Measurements from ENCODE around the gene RAB12. TPM values are rescaled to one million over a fixed set of nuclear protein-coding genes. Genes with fewer than 3 reads are reported as not detected.
"Not testable (repeated sequence)": the region's sequence is repeated elsewhere in the genome, so short reads cannot be mapped to it uniquely, and the experiment has no call there.

RAB12 gene
- total RNA-seq, 1 donor from 2014 or later, result 61.0 TPM

DNA sequence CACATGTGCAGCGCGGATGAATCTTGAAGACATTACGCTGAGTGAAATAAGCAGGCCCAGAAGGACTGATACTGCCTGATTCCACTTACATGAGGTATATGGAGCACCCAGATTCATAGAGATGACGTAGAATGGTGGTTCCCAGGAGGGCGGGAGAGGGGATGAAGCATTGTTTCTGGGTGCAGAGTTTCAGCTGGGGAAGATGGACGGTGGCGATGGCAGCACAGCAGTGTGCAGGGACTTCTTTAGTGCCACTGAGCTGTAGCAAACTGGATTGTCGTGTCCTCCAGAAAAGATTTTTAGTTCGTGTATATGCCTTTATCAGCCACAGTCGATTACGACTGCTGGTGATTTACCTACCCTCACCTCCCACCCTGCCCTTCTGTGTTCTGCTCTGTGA, 30.5 kb downstream of the RAB12 start:
- no peak for TF ChIP-seq CTCF (IDR thresholded peaks at IDR 0.05; ENCODE audit: insufficient read depth, low read length, poor library complexity, severe bottlenecking)
- H3K36me3 ChIP-seq (ENCODE audit: control insufficient read depth, insufficient read depth, low read length), result no peaks in the 10 kb centered on the region
- no peak for DNase-seq (ENCODE audit: low read depth)
- no peaks in the 10 kb centered on the region for H3K27me3 ChIP-seq (ENCODE audit: control insufficient read depth, insufficient read depth, low read length)
- no peak overlapping the region for H3K4me3 ChIP-seq (ENCODE audit: low read depth, low read length)

DNA sequence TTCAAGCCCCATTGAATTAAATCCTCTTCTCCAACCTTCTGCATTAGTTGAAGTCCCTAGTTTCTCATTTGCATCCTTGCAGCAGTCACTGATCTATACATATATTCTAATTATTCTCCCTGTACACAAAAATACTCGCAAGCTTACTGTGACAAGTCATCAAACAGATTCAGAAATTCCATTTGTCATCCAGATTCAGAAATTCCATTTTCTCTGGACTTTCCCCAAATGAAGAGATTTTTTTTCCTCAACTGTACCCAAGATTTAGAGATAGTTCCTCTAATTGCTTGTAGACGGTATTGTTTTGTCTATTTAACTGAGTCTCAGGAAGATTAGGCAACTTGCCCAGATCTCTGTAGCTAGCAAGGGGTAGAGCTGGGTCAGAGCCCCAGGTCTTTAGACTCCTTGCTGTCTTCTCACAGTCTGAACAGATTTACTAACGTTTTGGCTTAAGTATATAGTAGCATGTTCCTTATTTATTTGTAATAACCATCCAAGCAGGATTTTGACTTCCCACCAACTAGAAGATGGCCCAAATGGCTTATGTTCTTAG, 34.2 kb downstream of the RAB12 start:
- Histone ChIP-seq H3K4me3 (ENCODE audit: low read depth, low read length) (no peak overlapping the region), H3K36me3 (ENCODE audit: control insufficient read depth, insufficient read depth, low read length) (no peaks in the 10 kb centered on the region), H3K27me3 (ENCODE audit: control insufficient read depth, insufficient read depth, low read length) (no peaks in the 10 kb centered on the region)
- TF ChIP-seq CTCF (IDR thresholded peaks at IDR 0.05; ENCODE audit: insufficient read depth, low read length, poor library complexity, severe bottlenecking), result no peak
- DNase-seq (ENCODE audit: low read depth), result no peak

- DNase-seq (ENCODE audit: low read depth); H3K36me3 ChIP-seq (ENCODE audit: control insufficient read depth, insufficient read depth, low read length); H3K4me3 ChIP-seq (ENCODE audit: low read depth, low read length); H3K27me3 ChIP-seq (ENCODE audit: control insufficient read depth, insufficient read depth, low read length): not testable (repeated sequence)
Measured at GRCh38 chr18:8647359-8647758, 38.1 kb downstream of the RAB12 start.

DNA sequence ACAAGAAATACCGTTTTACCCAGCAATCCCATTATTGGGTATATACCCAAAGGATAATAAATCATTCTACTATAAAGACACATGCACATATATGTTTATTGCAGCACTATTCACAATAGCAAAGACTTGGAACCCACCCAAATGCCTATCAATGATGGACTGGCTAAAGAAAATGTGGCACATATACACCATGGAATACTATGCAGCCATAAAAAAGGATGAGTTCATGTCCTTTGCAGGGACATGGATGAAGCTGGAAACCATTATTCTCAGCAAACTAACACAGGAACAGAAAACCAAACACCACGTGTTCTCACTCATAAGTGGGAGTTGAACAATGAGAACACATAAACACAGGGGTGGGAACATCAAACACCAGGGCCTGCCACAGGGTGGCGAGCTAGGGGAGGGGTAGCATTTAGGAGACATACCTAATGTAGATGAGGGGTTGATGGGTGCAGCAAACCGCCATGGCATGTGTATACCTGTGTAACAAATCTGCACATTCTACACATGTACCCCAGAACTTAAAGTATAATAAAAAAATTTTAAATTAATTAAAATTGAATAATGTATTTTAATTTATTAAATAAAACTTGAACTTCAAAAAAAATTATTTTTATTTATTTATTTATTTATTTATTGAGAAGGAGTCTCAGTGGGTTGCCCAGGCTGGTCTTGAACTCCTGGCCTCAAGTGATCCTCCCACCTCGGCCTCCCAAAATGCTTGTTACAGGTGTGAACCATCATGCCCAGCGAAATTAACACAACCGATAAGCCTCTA, 42.4 kb downstream of the RAB12 start:
- H3K4me3 ChIP-seq (ENCODE audit: low read depth, low read length); H3K36me3 ChIP-seq (ENCODE audit: control insufficient read depth, insufficient read depth, low read length); DNase-seq (ENCODE audit: low read depth); H3K27me3 ChIP-seq (ENCODE audit: control insufficient read depth, insufficient read depth, low read length): not testable (repeated sequence)

- no peaks in the 10 kb centered on the region for H3K27me3 ChIP-seq (ENCODE audit: control insufficient read depth, insufficient read depth, low read length)
- no peaks in the 10 kb centered on the region for H3K36me3 ChIP-seq (ENCODE audit: control insufficient read depth, insufficient read depth, low read length)
- no peak for DNase-seq (ENCODE audit: low read depth)
- TF ChIP-seq CTCF (IDR thresholded peaks at IDR 0.05; ENCODE audit: insufficient read depth, low read length, poor library complexity, severe bottlenecking), result peak; percentile 43
- H3K4me3 ChIP-seq (ENCODE audit: low read depth, low read length), result no peak overlapping the region
Measured at GRCh38 chr18:8654503-8655451, 45.5 kb downstream of the RAB12 start.

- no peaks in the 10 kb centered on the region for H3K36me3 ChIP-seq (ENCODE audit: control insufficient read depth, insufficient read depth, low read length)
- no peak for DNase-seq (ENCODE audit: low read depth)
- TF ChIP-seq CTCF (IDR thresholded peaks at IDR 0.05; ENCODE audit: insufficient read depth, low read length, poor library complexity, severe bottlenecking), result no peak
- no peak overlapping the region for H3K4me3 ChIP-seq (ENCODE audit: low read depth, low read length)
- H3K27me3 ChIP-seq (ENCODE audit: control insufficient read depth, insufficient read depth, low read length), result no peaks in the 10 kb centered on the region
Measured at GRCh38 chr18:8656232-8656631, 47.0 kb downstream of the RAB12 start.

Measured in kidney epithelial cell (primary cell).